GM18502 (cell line): ENCODE results near the gene BCKDK.

Experiments
- ATAC-seq: cut with Tn5 transposase; IDR thresholded peaks from one replicate; pipeline ENCODE4 v1.9.1; 2021; ENCODE audit warnings: mild to moderate bottlenecking; ENCODE audit not compliant: unreplicated experiment, poor library complexity

Gene BCKDK

GRCh38 chr16:31117384-31118222 lies 9.4 kb downstream of the BCKDK start, which contains the start of gene KAT8:
Gene KAT8, plus strand, starts transcription at chr16:31117664. Its CDS starts 18 bp downstream, at chr16:31117682.
- peak; percentile 88 for ATAC-seq

DNA sequence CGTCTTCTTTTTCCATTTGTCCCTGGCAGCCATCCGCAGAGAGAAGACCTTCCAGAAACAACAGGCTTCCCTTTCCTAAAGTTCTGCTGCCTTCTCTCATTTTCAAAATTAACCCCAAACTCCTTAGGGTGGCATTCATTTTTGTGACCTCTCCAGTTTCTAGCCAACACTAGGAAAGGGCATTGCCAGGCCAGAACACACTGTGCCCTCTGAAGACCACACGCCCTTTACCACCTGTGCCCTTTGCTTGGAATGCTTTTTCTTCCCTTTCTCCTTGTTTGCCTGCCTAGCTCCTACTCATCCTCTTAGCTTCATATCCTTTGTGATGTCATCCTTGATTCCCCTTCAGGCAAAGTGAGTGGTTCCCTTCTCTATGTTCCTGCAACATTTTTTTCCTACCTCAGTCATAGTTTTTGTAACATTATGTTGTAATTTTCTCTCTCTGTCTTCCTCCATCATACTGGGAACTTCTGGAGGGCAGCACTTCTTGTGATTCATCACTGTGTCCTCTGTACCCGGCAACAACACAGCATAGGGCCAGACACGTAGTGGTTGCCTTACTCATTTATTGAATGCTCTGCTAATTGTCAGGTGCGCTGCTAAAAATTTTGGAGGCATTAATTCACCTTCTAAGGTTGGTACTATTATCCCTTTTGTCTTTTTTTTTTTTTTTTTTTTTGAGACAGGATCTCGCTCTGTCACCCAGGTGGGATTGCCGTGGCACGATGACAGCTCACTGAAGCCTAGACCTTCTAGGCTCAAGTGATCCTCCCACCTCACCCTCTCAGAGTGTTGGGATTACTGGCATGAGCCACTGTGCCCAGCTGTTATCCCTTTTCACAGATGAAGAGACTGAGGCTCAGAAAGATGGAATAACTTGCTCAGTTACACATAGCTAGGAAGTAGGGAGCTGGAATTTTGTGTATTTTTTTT lies 10.3 kb downstream of the BCKDK start:
- ATAC-seq, result no peak

- no peak for ATAC-seq
These were observed 11.9 kb downstream of the BCKDK start for GRCh38 chr16:31120129-31120528.

DNA sequence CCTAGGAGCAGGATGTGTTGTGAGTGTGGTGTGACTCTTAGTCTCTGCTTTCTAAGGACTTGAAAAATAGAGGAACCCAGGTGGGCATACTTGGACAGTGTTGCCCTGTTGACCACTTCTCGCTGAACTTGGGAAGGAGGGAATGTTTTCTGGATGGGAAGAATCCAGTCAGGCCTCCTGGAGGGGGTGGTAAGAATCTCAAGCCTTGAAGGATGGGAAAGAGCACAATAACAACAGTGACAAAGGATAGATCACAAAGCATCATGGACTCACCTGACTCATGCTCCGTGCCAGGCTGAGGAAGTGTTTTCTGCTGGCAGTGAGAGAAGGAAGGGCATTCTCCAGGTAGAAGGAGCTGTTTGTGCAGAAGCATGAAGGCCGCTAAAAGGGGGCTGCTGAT lies 17.7 kb downstream of the BCKDK start:
- ATAC-seq, result no peak

DNA sequence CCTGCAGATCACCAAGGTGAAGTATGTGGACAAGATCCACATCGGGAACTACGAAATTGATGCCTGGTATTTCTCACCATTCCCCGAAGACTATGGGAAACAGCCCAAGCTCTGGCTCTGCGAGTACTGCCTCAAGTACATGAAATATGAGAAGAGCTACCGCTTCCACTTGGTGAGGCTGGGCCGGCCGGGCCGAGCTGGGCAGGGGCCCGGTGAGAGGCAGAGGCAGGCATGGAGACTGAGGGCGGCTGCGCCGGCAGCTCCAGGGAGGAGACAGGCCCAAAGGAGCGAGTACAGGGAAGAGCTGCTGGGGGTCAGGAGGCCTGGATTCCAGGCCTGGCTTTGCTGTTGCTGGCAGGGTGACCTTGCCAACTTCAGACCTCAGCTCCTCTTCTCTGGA lies 19.0 kb downstream of the BCKDK start:
- no peak for ATAC-seq

DNA sequence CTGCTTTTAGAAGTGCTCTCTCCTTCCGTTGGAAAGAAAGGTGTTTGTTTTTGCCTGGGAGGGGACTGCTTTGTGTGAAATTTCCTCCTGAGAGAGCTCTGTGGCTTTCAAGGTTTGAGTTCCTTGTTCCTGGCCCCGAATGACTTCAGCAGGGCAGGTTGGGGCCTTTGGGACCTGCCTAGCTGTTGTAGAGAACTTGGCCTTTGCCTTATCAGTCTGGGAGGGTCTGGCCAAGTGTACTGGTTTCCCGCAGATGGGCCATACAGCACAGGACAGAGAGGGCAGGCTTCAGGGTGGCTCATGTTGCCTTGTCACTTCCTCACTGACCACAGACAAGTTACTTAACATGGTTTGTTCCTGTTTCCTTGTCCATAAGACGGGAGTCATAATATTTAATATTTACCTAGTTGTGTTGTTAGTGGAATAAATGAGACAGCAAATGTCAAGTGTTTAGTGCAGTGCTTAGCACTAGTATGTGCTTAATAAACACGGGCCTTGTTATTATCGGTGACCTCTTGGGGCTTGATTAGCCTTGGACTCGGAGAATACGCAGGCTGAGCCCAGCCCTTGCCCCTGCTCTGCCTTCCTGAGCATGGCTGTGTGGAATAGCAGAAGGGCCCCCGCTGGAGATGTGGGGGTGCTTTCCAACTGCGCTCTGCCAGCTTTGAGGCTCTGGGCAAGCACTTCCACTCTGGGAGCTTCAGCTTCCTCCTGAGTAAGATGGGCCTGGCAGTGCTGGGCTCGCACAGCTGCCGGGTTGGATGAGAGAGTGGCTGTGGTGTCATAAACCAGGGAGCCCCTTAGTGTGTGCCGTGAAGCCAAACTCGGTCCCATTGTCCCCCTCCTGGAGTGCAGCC lies 20.8 kb downstream of the BCKDK start:
- no peak for ATAC-seq

GRCh38 chr16:31129568-31130335 lies 21.6 kb downstream of the BCKDK start:
- ATAC-seq, result no peak

GRCh38 chr16:31130336-31130891 lies 22.2 kb downstream of the BCKDK start:
- no peak for ATAC-seq

- no peak for ATAC-seq
These were observed 22.7 kb downstream of the BCKDK start for GRCh38 chr16:31130899-31131298.

GRCh38 chr16:31131416-31131815 lies 23.2 kb downstream of the BCKDK start:
- no peak for ATAC-seq

DNA sequence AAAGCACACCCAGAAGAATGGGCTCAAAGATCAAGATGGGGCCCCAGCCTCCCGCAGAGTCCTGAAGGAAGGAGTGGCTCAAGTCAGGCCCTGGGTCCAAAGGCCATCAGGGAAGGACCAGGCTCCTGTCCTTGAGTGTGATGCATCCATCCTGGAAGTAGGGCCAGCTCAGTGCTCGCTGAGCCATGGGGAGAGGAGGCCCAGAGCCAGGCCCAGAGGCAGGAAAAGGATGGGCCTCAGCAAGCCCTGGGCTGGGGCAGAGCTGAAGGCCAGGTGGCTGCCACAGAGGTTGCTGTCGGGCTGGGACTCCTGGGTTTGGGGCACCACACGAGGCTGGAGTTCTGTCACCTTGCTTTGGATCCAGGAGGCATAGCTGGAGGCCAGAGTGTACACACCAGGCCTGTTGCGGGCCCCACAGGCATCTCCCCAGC lies 23.7 kb downstream of the BCKDK start:
- no peak for ATAC-seq

GRCh38 chr16:31132303-31132979 lies 24.3 kb downstream of the BCKDK start:
- no peak for ATAC-seq

DNA sequence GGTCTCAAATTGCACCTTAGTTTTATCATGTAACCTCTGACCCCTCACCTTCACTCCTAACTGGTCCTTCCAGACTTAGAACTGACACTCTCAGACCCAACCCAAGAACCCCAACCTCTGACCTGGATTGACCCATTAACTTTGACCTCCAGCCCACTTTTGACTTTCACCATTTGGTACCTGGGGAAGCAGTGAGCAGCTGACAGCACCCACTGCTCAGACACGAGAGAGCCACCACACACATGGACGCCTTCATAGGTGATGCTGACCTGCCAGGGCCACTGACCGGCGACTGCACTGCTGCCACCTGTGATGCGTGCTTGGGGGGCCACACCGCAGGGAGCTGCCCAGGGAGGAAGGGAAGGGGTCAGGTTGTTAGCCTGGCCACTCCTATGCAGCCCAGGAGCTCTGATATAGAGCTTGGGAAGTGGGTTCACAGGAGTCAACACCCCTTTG lies 24.9 kb downstream of the BCKDK start:
- no peak for ATAC-seq

DNA sequence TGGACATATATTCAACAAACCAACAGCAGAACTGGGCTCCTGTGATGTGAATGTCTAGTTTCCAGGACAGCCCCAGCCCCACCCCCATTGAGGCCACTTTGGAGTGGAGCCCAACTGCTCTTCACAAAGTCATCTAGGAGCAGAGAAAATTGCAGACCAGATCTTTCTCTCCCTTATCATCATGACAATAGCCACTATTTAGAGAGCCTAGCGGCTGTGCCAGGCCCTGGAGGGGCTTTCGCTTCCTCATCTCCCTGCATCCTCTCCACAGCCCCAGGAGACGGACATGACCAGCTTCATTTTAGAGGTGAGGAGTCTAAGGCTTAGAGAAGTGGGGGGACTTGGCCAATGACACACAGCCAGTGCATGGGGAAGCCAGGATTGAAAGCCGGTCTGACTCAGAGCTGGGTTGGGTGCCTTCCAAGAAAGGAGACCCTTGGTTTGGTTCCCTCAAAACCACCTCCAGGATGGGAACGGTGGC lies 25.9 kb downstream of the BCKDK start:
- no peak for ATAC-seq

GRCh38 chr16:31134625-31135534 lies 26.7 kb downstream of the BCKDK start:
- ATAC-seq, result no peak

DNA sequence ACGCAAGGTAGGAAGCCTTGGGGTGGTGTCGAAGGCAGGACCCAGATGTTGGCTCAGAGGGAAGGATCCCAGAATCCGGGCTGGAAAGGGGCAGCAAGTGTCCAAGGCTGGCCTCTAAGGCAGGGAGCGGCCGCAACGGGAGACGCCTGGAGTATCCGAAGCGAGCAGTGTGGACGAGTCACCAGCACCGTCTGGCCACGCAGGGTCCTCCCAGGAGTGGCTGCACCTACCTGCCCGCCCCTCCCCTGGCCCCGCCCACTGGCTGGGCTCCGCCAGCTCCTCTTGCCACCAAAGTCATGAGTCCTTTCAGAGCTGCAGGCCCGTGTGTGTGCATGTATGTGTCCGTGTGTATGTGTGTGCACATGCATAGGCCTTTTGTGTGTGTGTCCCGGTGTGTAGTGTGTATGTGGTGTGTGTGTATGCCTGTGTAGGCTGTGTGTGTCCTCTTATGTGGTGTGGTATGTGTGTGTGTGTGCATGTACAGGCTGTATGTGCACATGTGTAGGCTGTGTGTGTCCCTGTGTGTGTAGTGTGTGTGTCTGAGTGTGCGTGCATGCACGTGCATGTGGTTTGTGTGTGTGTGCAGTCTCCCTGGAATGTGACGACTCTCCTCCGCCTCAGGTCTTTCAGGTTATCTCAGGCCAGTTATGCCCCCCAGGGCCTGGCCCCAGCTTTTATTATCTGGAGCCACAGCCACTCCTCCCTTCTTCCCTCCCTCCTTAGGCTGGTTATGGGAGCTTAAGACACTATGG lies 27.5 kb downstream of the BCKDK start, which contains the start of gene PRSS8:
Gene PRSS8, minus strand, starts transcription at position 193 of the 752 bp plus-strand sequence. CDS start 229 bp downstream, outside the sequence.
- ATAC-seq, result no peak

GRCh38 chr16:31136287-31136662 lies 28.1 kb downstream of the BCKDK start:
- no peak for ATAC-seq
